ENCODE results near the gene ZNF219. TPM values are rescaled to one million over a fixed set of nuclear protein-coding genes. Genes with fewer than 3 reads are reported as not detected.

The ZNF219 gene
- total and polyA plus RNA-seq, 2 of the 13 experiments (the other 11 are each of a cell fraction or from before 2014, with no cell fraction given) = 34.5 to 36.6 TPM

DNA sequence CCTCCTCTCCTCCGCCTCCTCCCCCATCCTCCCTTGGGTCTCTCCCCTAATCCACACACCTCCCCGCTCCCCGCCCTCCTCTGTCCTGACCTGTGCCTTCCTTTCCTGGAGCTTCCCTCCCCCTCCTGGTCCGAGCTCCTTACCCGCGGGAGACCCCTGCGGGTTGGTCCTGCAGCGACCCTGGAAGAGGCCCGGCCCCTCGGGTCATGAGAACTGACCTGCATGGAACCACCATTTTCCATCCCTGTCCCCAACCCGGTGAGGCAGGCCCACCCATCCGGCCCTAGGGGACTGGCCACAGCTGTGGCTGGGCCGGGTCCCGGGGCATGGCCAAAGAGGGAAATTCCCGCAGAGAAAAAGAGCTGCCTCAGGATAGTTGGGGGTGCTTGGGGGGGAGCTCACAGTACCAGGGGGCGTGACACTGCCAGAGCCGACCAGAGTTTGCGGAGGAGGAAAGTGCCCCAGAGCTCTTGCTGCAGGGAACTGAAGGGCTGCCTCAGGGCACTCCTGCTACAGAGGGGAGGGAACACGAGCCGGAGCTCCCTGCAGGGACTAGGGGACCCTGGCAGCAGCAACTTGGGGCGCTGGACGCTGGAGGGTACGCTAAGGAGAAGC, 27.7 kb downstream of the ZNF219 start (continued):
- TF ChIP-seq, protein P1, sequence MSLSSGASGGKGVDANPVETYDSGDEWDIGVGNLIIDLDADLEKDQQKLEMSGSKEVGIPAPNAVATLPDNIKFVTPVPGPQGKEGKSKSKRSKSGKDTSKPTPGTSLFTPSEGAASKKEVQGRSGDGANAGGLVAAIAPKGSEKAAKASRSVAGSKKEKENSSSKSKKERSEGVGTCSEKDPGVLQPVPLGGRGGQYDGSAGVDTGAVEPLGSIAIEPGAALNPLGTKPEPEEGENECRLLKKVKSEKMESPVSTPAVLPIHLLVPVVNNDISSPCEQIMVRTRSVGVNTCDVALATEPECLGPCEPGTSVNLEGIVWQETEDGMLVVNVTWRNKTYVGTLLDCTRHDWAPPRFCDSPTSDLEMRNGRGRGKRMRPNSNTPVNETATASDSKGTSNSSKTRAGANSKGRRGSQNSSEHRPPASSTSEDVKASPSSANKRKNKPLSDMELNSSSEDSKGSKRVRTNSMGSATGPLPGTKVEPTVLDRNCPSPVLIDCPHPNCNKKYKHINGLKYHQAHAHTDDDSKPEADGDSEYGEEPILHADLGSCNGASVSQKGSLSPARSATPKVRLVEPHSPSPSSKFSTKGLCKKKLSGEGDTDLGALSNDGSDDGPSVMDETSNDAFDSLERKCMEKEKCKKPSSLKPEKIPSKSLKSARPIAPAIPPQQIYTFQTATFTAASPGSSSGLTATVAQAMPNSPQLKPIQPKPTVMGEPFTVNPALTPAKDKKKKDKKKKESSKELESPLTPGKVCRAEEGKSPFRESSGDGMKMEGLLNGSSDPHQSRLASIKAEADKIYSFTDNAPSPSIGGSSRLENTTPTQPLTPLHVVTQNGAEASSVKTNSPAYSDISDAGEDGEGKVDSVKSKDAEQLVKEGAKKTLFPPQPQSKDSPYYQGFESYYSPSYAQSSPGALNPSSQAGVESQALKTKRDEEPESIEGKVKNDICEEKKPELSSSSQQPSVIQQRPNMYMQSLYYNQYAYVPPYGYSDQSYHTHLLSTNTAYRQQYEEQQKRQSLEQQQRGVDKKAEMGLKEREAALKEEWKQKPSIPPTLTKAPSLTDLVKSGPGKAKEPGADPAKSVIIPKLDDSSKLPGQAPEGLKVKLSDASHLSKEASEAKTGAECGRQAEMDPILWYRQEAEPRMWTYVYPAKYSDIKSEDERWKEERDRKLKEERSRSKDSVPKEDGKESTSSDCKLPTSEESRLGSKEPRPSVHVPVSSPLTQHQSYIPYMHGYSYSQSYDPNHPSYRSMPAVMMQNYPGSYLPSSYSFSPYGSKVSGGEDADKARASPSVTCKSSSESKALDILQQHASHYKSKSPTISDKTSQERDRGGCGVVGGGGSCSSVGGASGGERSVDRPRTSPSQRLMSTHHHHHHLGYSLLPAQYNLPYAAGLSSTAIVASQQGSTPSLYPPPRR (CRISPR knock-in tag; IDR thresholded peaks at IDR 0.05; ENCODE audit: borderline replicate concordance) = peak; percentile 34; the same call in 1 of the 2 replicates
- TF ChIP-seq BRCA1 (CRISPR knock-in tag; IDR thresholded peaks at IDR 0.05) (no peak), MEIS2 (CRISPR knock-in tag; IDR thresholded peaks at IDR 0.05) (no peak), NFYB (CRISPR knock-in tag; IDR thresholded peaks at IDR 0.05) (no peak), ZNF766 (CRISPR knock-in tag; IDR thresholded peaks at IDR 0.05; ENCODE audit: borderline replicate concordance) (0 out of 2 replicates have a peak, but pooled peaks have one; percentile 41), MATR3 (CRISPR knock-in tag; IDR thresholded peaks at IDR 0.05) (no peak), AGO2 (optimal IDR thresholded peaks at IDR 0.05; ENCODE audit: low read depth, low read length) (peak; percentile 66), KDM5B (CRISPR knock-in tag; IDR thresholded peaks at IDR 0.05; ENCODE audit: borderline replicate concordance) (peak; percentile 66; the same call in 1 of the 2 replicates), ZBTB7B (CRISPR knock-in tag; IDR thresholded peaks at IDR 0.05) (peak; percentile 86), POGZ (CRISPR knock-in tag; IDR thresholded peaks at IDR 0.05) (peak; percentile 23; the same call in 1 of the 2 replicates)
- TF ChIP-seq, protein P2, sequence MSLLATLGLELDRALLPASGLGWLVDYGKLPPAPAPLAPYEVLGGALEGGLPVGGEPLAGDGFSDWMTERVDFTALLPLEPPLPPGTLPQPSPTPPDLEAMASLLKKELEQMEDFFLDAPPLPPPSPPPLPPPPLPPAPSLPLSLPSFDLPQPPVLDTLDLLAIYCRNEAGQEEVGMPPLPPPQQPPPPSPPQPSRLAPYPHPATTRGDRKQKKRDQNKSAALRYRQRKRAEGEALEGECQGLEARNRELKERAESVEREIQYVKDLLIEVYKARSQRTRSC (CRISPR knock-in tag; IDR thresholded peaks at IDR 0.05; ENCODE audit: low read depth) = no peak
- TF ChIP-seq, protein P3, sequence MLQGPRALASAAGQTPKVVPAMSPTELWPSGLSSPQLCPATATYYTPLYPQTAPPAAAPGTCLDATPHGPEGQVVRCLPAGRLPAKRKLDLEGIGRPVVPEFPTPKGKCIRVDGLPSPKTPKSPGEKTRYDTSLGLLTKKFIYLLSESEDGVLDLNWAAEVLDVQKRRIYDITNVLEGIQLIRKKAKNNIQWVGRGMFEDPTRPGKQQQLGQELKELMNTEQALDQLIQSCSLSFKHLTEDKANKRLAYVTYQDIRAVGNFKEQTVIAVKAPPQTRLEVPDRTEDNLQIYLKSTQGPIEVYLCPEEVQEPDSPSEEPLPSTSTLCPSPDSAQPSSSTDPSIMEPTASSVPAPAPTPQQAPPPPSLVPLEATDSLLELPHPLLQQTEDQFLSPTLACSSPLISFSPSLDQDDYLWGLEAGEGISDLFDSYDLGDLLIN (CRISPR knock-in tag; IDR thresholded peaks at IDR 0.05; ENCODE audit: borderline replicate concordance) = 0 out of 2 replicates have a peak, but pooled peaks have one; percentile 14
- TF ChIP-seq, protein P4, sequence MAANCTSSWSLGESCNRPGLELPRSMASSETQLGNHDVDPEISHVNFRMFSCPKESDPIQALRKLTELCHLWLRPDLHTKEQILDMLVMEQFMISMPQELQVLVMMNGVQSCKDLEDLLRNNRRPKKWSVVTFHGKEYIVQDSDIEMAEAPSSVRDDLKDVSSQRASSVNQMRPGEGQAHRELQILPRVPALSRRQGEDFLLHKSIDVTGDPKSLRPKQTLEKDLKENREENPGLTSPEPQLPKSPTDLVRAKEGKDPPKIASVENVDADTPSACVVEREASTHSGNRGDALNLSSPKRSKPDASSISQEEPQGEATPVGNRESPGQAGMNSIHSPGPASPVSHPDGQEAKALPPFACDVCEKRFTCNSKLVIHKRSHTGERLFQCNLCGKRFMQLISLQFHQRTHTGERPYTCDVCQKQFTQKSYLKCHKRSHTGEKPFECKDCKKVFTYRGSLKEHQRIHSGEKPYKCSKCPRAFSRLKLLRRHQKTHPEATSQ (CRISPR knock-in tag; IDR thresholded peaks at IDR 0.05; ENCODE audit: borderline replicate concordance) = no peak
- TF ChIP-seq, protein P5, sequence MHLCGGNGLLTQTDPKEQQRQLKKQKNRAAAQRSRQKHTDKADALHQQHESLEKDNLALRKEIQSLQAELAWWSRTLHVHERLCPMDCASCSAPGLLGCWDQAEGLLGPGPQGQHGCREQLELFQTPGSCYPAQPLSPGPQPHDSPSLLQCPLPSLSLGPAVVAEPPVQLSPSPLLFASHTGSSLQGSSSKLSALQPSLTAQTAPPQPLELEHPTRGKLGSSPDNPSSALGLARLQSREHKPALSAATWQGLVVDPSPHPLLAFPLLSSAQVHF (CRISPR knock-in tag; IDR thresholded peaks at IDR 0.05) = no peak; the same call in 1 of the 2 replicates
- TF ChIP-seq, protein P6, sequence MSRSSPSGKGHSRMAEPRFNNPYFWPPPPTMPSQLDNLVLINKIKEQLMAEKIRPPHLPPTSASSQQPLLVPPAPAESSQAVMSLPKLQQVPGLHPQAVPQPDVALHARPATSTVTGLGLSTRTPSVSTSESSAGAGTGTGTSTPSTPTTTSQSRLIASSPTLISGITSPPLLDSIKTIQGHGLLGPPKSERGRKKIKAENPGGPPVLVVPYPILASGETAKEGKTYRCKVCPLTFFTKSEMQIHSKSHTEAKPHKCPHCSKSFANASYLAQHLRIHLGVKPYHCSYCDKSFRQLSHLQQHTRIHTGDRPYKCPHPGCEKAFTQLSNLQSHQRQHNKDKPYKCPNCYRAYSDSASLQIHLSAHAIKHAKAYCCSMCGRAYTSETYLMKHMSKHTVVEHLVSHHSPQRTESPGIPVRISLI (CRISPR knock-in tag; IDR thresholded peaks at IDR 0.05; ENCODE audit: borderline replicate concordance) = no peak; the same call in 1 of the 2 replicates
- TF ChIP-seq, protein P7, sequence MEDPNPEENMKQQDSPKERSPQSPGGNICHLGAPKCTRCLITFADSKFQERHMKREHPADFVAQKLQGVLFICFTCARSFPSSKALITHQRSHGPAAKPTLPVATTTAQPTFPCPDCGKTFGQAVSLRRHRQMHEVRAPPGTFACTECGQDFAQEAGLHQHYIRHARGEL (CRISPR knock-in tag; IDR thresholded peaks at IDR 0.05) = no peak; the same call in 1 of the 2 replicates

Data from HepG2 (cell line).